Bronchial epithelial cell (primary cell): ENCODE data around the gene OST4. TPM values are rescaled to one million over a fixed set of nuclear protein-coding genes. Genes with fewer than 3 reads are reported as not detected.

ENCODE experiments used
- DNase-seq: peaks from one replicate; pipeline ENCODE4 v3.0.0-alpha.2; 2010; ENCODE audit warnings: low read depth
- FAIRE-seq: peaks from 2 replicates; lab custom pipeline; 2011; peaks lifted over from hg19 to GRCh38; lab: Jason Lieb, UNC
- H3K27me3 ChIP-seq: 2 replicates; pipeline ENCODE4 v1.5.1; 2011; ENCODE audit warnings: low read length; ENCODE audit not compliant: control insufficient read depth, insufficient read depth
- H3K36me3 ChIP-seq: 2 replicates; pipeline ENCODE4 v1.5.1; 2011; ENCODE audit warnings: low read length; ENCODE audit not compliant: control insufficient read depth, insufficient read depth
- H3K4me3 ChIP-seq: 2 replicates; pipeline ENCODE4 v1.5.1; 2011; ENCODE audit warnings: mild to moderate bottlenecking, low read depth, low read length, control low read depth
- CTCF ChIP-seq: IDR thresholded peaks from 2 replicates; pipeline ENCODE4 v1.5.1; 2011; ENCODE audit warnings: mild to moderate bottlenecking, moderate library complexity, low read length, control low read depth, inconsistent platforms; ENCODE audit not compliant: insufficient read depth, severe bottlenecking
- total RNA-seq: library from RNA; depleted of rRNA; stranded (reverse); fragments of >200 nt; gene quantifications from 2 replicates; pipeline ENCODE4 v1.2.1, GENCODE V29; 2014

OST4 gene
- total RNA-seq, 1 donor from 2014 or later: 226 TPM

- TF ChIP-seq CTCF: no peak
- FAIRE-seq (no peak), DNase-seq (no peak)
- Histone ChIP-seq H3K36me3 (peaks cover 43% of the 10 kb centered on the region), H3K4me3 (no peak overlapping the region), H3K27me3 (no peaks in the 10 kb centered on the region)
Measured at GRCh38 chr2:27038631-27039339, 32.7 kb downstream of the OST4 start.

GRCh38 chr2:27038012-27038411 is 33.4 kb downstream of the OST4 start:
- no peak overlapping the region for H3K4me3 ChIP-seq
- peaks cover 43% of the 10 kb centered on the region for H3K36me3 ChIP-seq
- DNase-seq (no peak), FAIRE-seq (no peak)
- no peak for TF ChIP-seq CTCF
- H3K27me3 ChIP-seq: no peaks in the 10 kb centered on the region

GRCh38 chr2:27033253-27033852 is 38.1 kb downstream of the OST4 start:
- TF ChIP-seq CTCF: no peak
- no peak for DNase-seq
- H3K36me3 ChIP-seq: peaks cover 32% of the 10 kb centered on the region
- H3K27me3 ChIP-seq: no peaks in the 10 kb centered on the region
- no peak for FAIRE-seq
- H3K4me3 ChIP-seq: peak overlapping the region; percentile 75

GRCh38 chr2:27032495-27033252 is 38.8 kb downstream of the OST4 start, which contains the start of gene TMEM214:
TMEM214 (plus strand) TSS chr2:27032965; CDS start chr2:27033016, 51 bp downstream.
- Histone ChIP-seq H3K4me3 (peak within 1 kb of the TSS; percentile 75), H3K27me3 (no peaks in the 10 kb centered on the region), H3K36me3 (peaks cover 26% of the 10 kb centered on the region)
- no peak for TF ChIP-seq CTCF
- FAIRE-seq (no peak), DNase-seq (peak; percentile 73)

- Histone ChIP-seq H3K27me3 (no peaks in the 10 kb centered on the region), H3K36me3 (peaks cover 11% of the 10 kb centered on the region), H3K4me3 (no peak overlapping the region)
- DNase-seq (no peak), FAIRE-seq (no peak)
- no peak for TF ChIP-seq CTCF
Measured at GRCh38 chr2:27029051-27029450, 42.4 kb downstream of the OST4 start.
